ENCODE data around the gene PTH2.

DNA sequence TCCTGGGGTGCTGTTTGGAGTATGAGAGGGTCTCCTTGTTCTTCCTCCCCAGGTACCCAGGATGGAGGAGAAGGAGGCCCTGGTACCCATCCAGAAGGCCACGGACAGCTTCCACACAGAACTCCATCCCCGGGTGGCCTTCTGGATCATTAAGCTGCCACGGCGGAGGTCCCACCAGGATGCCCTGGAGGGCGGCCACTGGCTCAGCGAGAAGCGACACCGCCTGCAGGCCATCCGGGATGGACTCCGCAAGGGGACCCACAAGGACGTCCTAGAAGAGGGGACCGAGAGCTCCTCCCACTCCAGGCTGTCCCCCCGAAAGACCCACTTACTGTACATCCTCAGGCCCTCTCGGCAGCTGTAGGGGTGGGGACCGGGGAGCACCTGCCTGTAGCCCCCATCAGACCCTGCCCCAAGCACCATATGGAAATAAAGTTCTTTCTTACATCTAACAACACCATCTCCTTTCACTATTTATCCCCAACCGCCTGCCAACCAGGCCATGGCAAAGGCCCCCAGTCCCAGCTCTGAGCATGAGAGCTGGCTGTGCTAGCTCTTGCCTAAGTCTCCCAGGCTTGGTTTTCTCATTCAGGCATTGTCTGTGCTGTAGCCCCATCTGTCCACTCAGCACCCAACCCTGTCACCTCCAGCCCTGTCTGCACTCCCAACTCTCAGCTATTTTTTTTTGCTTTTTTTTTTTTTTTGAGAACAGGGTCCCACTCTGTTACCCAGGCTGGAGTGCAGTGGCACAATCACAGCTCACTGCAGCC is 48.4 kb downstream of the PTH2 start:
- TF ChIP-seq, protein P1, sequence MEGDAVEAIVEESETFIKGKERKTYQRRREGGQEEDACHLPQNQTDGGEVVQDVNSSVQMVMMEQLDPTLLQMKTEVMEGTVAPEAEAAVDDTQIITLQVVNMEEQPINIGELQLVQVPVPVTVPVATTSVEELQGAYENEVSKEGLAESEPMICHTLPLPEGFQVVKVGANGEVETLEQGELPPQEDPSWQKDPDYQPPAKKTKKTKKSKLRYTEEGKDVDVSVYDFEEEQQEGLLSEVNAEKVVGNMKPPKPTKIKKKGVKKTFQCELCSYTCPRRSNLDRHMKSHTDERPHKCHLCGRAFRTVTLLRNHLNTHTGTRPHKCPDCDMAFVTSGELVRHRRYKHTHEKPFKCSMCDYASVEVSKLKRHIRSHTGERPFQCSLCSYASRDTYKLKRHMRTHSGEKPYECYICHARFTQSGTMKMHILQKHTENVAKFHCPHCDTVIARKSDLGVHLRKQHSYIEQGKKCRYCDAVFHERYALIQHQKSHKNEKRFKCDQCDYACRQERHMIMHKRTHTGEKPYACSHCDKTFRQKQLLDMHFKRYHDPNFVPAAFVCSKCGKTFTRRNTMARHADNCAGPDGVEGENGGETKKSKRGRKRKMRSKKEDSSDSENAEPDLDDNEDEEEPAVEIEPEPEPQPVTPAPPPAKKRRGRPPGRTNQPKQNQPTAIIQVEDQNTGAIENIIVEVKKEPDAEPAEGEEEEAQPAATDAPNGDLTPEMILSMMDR (IDR thresholded peaks at IDR 0.05; ENCODE audit: low read length), result no peak
- no peak for TF ChIP-seq EZH2 (IDR thresholded peaks at IDR 0.05; ENCODE audit: borderline replicate concordance, low read length)

All from OCI-LY1 (cell line).